GOT3 (cell line): ENCODE data around the gene FAM81A.
"Not testable (repeated sequence)": the region's sequence is repeated elsewhere in the genome, so short reads cannot be mapped to it uniquely, and the experiment has no call there.

Experiments
- DNase-seq: peaks from one replicate; lab custom pipeline; 2025; ENCODE audit warnings: mixed read lengths; lab: John Stamatoyannopoulos, UW

The FAM81A gene

GRCh38 chr15:59424616-59425015 lies 13.4 kb upstream of the FAM81A start:
- no peak for DNase-seq

- DNase-seq = not testable (repeated sequence)
Measured at GRCh38 chr15:59428898-59429297, 9.1 kb upstream of the FAM81A start.

GRCh38 chr15:59432389-59432788 lies 5.6 kb upstream of the FAM81A start:
- DNase-seq = no peak

GRCh38 chr15:59434481-59434880 lies 3.5 kb upstream of the FAM81A start:
- no peak for DNase-seq

GRCh38 chr15:59436774-59437141 lies 1.2 kb upstream of the FAM81A start:
- DNase-seq = no peak

GRCh38 chr15:59437142-59437816 lies 707 bp upstream of the FAM81A start:
- DNase-seq = no peak

GRCh38 chr15:59438625-59439290 lies 772 bp downstream of the FAM81A start:
- no peak for DNase-seq

GRCh38 chr15:59439576-59439975 lies 1.6 kb downstream of the FAM81A start:
- DNase-seq = no peak

- no peak for DNase-seq
Measured at GRCh38 chr15:59443341-59444072, 5.5 kb downstream of the FAM81A start.

GRCh38 chr15:59444081-59444835 lies 6.3 kb downstream of the FAM81A start:
- no peak for DNase-seq

GRCh38 chr15:59444980-59445545 lies 7.1 kb downstream of the FAM81A start:
- no peak for DNase-seq

GRCh38 chr15:59446232-59446957 lies 8.4 kb downstream of the FAM81A start:
- no peak for DNase-seq

- DNase-seq = no peak
Measured at GRCh38 chr15:59447367-59447766, 9.4 kb downstream of the FAM81A start.

GRCh38 chr15:59448871-59449270 lies 10.9 kb downstream of the FAM81A start:
- no peak for DNase-seq

- DNase-seq = no peak
Measured at GRCh38 chr15:59453474-59454215, 15.7 kb downstream of the FAM81A start.

GRCh38 chr15:59456114-59456513 lies 18.1 kb downstream of the FAM81A start:
- no peak for DNase-seq

- no peak for DNase-seq
Measured at GRCh38 chr15:59457103-59457502, 19.1 kb downstream of the FAM81A start.

GRCh38 chr15:59461521-59461920 lies 23.5 kb downstream of the FAM81A start:
- DNase-seq = no peak

GRCh38 chr15:59473226-59473625 lies 35.2 kb downstream of the FAM81A start:
- DNase-seq = no peak

- not testable (repeated sequence) for DNase-seq
Measured at GRCh38 chr15:59475161-59475560, 37.2 kb downstream of the FAM81A start.

- DNase-seq = no peak
Measured at GRCh38 chr15:59484399-59484798, 46.4 kb downstream of the FAM81A start.
